NCI-H748 treated with DMSO at 0.1 percent for 48 hours (cell line): Measurements from ENCODE around the gene ASCL5.

Source experiments
- DNase-seq: peaks from one replicate; lab custom pipeline; 2025; lab: John Stamatoyannopoulos, UW

ASCL5 gene

GRCh38 chr1:201085902-201086735, 40.9 kb downstream of the ASCL5 start:
- no peak for DNase-seq

GRCh38 chr1:201084295-201084694, 42.7 kb downstream of the ASCL5 start:
- peak; percentile 17 for DNase-seq

- no peak for DNase-seq
Measured at GRCh38 chr1:201083741-201084140, 43.2 kb downstream of the ASCL5 start.

- DNase-seq: no peak
Measured at GRCh38 chr1:201080135-201080534, 46.8 kb downstream of the ASCL5 start.

GRCh38 chr1:201077736-201078135, 49.2 kb downstream of the ASCL5 start:
- no peak for DNase-seq

- no peak for DNase-seq
Measured at GRCh38 chr1:201077116-201077515, 49.9 kb downstream of the ASCL5 start.

- no peak for DNase-seq
Measured at GRCh38 chr1:201076092-201076491, 50.9 kb downstream of the ASCL5 start.

GRCh38 chr1:201074018-201074417, 53.0 kb downstream of the ASCL5 start:
- DNase-seq: no peak

- DNase-seq: no peak
Measured at GRCh38 chr1:201072922-201073321, 54.1 kb downstream of the ASCL5 start.

- no peak for DNase-seq
Measured at GRCh38 chr1:201072149-201072548, 54.8 kb downstream of the ASCL5 start.

GRCh38 chr1:201069636-201070035, 57.3 kb downstream of the ASCL5 start:
- DNase-seq: no peak

GRCh38 chr1:201068976-201069375, 58.0 kb downstream of the ASCL5 start:
- DNase-seq: no peak

- DNase-seq: no peak
Measured at GRCh38 chr1:201066986-201067385, 60.0 kb downstream of the ASCL5 start.

- DNase-seq: no peak
Measured at GRCh38 chr1:201065686-201066085, 61.3 kb downstream of the ASCL5 start.

GRCh38 chr1:201064806-201065205, 62.2 kb downstream of the ASCL5 start:
- no peak for DNase-seq
